HG03469 (cell line): ENCODE data around the gene STK32C.

Source experiments
- ATAC-seq: cut with Tn5 transposase; IDR thresholded peaks from one replicate; pipeline ENCODE4 v1.9.1; 2021; ENCODE audit warnings: mild to moderate bottlenecking, moderate library complexity, moderate number of reproducible peaks; ENCODE audit not compliant: unreplicated experiment

The STK32C gene

DNA sequence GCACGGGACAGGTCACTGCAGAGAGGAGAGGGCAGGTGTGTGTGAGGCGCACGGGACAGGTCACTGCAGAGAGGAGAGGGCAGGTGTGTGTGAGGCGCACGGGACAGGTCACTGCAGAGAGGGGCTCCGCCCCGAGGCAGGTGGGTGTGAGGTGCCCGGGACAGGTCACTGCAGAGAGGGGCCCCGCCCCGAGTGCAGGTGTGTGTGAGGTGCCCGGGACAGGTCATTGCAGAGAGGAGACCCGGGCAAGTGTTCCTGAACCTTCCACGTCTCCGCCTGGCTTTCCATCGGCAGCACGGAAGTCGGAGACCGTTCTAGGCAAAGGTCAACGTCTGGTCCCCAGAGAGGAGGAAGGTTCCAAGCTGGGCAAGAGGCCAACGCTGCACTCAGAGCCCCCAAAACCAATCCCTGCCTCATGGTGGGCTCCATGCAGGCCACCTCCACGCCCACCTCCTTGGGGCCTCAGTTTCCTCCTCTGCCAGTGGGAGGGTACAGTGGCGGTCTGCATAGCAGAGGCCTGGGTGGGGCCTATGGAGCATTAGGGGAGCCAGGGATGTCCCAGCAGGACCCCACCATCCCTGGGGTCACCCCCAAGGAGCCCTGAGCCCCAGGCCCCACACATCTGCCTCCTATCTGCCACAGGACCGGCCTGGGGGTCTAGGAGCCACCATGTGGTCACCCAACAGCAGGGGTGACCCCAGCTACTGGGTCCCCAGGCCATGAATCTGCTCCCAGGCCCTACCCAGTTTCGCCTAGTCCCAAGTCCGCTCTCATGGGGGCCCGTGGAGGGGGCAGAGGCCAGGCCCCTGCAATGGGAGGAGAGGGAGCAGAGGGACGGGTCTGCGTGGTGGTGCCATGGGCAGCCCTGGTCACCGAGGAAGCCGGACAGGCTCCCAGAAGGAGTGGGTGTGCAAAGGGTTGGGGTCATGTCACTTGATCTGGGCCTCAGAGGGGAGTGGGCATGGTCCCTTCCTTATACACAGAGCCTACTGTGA, 57.0 kb downstream of the STK32C start:
- no peak for ATAC-seq

DNA sequence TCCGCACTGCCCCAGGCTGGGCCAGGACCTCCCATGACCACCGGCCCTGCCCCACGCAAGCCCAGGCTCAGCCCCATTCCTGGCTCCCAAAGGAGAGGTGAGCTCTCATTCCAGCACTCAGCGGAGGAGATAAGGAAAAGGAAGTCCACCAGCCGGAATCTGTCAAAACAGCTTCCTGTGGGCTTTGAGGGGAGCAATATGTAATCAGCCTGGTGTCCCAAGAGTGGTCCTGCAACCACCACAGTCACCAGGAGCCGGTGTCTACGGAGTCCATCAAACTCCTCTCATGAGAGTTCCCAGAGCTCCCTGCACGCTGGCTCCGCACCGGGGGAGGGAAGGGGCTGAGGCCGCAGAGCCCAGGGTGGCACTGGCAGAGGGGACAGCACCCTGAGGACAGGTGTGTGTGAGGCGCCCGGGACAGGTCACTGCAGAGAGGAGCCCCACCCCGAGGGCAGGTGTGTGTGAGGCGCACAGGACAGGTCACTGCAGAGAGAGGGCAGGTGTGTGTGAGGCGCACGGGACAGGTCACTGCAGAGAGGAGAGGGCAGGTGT, 57.9 kb downstream of the STK32C start:
- ATAC-seq = no peak

DNA sequence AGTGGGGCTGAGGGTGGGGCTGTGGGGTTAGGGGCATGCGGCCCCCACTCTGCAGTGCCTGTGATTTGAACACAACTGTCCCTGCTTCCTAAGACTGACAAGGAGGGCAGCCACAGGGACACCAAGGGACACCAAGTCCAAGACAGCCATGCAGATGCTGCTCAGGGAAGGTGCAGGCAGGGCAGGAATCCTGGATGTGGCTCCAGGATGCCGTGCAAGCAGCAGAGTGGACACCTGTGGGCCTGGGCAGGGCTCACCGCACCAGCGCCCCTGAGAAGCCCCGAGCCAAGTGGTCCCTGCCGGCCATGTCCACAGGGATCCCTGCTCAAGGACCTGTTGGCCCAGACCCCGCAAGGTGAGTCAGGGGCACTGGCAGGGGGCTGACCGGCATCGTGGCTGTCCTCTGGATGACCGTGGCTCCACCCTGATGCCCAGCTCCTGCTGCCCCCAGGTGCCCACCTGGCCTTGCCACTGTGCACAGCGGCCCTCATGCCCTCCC, 58.5 kb downstream of the STK32C start:
- ATAC-seq = no peak

DNA sequence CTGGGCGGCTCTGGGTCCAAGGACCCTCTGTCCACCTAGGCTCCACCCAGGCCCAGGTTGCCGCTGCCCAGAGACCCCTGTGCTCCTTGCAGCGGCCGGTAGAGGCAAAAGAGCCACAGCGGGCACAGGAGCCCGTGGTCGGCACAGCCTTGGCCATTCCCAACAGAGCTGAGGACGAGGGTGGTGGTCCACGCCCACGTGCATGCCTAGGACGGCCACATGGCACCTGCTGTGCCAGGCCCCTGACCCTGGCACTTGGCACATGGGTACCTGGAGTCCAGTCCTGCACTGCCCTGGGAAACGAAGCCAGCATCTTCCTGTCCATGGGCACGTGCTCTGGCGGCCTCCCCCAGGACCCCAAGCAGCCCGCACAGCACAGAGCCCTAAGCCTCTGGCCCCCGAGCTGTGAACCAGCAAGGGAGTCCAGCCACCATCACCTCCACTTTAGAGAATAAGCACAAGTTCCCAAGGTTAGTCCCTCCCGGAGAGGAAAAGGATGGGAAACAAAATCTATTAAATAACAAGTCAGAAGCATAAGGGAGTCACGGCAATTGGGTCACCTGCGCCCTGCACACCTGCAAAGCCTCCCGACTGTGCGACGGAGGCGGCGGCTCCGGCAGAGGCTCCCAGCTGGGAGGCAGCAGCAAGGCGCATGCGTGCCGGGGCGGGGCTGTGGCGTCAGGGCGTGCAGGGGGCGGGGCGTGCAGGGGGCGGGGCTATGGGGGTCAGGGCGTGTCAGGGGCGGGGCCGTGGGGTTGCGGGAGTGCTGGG, 59.1 kb downstream of the STK32C start:
- ATAC-seq = no peak

DNA sequence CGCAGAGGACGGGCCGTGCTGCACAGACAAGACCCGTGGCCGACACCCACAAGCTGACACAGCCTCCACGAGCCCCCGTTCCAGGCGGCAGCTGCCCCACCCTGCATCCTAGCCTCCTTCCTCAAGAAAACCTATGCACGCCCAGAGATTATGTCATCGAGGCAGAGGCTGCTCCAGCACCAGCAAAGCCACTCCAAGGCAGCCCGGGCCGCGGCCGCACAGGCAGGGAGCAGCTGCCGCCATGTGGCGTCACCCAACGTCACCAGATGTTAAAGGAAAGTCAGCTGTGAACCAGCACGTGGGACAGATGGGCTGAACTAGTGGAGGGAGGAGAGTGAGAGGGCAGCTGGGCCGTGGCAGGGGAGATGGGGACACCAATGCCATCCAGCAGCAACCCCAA, 59.8 kb downstream of the STK32C start:
- ATAC-seq = no peak

DNA sequence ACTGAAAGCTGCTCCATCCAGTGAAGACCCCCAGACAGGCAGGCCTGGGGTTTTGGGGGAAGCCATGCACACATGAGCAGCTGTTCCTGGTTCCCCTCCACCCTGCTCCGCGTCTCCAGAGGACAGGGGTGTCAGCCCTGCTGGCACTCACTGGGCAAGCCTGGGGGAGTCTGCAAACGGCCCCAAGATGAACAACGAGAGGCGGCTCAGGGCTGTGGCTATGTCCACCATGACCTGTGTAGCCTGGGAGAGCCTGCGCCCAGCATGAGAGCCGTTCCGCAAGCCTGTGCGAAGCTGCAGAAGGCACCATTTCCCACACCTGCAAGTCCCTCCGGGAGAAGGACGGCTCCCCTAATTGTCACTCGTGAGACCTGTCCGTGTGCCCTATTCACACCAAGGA, 61.5 kb downstream of the STK32C start:
- ATAC-seq = no peak

DNA sequence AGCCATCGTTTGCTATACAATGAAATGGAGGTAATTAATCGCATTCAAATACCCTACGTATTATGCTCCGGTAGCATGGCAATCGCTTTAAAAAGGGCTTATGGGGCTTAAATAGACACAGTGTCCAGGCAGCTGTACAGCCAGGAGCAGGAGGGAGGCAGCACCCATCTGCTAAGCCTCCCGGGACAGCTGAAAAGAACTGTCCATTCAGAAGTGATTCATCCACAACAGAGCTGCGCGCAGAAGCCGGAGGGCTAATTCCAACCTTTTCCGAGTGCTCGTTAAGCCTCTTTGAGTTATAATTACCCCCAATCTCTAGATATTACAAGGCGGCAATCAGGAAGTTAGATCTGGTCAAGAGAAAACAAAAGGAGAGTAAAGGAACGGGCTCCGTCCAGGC, 62.7 kb downstream of the STK32C start:
- no peak for ATAC-seq

DNA sequence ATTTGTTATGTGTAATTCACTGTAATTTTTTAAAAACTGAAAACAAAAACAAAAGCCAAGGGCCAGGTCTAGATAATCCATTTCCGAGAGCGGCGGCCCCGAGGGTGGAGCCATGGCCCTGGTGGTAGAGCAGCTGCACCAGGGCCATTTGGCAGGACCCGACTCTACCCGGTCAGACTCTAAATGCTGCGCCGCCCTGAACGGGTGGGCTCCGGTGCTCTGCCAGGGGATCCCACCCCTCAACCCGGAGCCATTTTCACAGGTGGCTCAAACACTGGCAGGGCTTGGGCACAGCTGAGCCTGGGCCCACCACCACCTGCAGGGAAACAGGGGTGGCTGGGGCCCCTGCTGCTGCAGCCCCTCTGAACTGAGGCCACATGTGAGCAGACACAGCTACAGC, 64.1 kb downstream of the STK32C start:
- no peak for ATAC-seq

DNA sequence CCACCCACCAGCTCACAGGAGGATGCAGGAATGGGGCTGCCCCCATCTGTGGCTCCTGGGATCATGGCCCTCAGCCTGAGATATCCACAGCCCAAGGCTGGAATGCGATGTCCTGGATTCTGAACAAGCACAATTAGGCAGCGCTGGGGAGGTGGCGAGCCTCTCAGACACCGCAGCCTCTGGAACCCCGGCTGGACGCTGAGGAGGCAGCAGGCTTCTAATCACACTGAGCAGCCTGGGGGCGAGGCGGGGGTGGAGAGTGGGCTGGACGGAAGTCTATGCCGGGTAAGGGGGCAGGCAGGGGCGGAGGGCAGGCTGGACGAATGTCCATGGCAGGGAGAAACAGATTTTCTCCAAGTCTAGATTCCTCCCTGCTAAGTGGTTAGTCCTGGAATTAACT, 64.6 kb downstream of the STK32C start:
- ATAC-seq = no peak

DNA sequence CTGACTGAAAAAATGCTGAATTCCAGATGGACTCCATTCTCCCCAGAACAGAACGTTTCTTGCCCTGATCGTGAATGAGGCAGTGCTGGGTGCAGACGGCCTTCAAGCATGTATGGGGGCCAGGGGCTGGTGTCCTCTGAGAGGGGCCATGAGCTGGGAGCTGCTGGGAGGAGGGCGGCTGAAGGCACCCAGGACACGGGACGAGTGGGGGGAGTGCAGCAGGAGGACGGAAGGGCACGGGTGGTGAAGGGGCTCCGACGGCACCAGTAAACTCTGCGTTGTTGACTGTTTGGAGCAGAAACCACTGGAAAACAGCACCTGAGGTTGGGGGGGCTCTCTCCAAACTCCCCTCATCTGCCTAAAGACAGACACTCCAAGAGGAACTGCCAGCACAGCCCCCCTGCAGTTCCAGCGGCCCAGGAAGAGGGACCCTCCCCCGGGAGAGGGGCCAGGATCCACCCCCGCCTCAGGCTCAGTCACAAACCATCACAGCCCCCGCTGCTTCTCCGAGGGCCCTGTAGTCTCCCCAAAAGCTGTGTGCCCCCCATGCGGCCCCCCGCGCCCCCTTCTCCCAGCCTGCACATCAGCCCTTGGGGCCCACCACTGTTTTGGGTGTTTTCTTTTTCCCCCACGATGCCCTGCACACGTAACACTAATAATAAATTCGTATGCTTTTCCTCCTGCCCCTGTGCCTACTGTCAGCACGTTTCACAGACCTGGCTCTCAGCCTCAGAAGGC, 65.5 kb downstream of the STK32C start:
- ATAC-seq = no peak

DNA sequence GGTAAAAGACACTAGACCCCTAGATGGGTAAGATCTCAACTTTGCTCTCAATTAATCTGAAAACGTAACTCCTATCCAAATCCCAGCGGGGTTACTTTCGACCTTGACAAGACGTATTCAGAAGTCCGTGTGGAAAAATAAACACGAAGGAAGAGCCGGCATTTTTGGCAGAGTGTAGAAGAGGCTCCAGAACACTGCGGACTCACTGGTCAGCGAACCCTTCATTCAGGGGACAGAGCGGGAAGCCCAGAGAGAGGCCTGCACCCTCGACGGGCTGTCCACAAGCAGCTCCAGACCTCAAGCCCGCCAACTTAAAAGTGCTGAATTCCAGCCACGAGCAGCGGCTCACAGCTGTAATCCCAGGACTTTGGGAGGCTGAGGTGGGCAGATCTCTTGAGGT, 66.3 kb downstream of the STK32C start:
- ATAC-seq = no peak

DNA sequence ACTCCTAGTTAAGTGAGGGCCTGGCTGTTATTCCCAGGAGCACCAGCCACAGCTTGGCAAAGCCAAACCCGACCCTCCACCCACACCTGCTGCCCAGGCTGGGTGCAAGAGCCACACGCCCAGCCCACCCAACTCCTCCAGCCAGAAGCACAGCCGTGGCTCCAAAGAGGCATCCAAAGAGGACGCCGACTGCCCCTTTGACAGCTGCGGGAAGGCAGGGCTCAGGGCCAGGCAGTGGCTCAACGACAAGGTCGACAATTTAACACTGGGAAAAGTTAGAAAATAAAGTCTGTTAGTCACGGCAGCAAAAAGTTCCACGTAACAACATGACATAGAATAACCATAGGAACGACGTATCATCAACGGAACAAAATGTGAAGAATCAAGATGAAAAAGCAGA, 66.7 kb downstream of the STK32C start:
- no peak for ATAC-seq

DNA sequence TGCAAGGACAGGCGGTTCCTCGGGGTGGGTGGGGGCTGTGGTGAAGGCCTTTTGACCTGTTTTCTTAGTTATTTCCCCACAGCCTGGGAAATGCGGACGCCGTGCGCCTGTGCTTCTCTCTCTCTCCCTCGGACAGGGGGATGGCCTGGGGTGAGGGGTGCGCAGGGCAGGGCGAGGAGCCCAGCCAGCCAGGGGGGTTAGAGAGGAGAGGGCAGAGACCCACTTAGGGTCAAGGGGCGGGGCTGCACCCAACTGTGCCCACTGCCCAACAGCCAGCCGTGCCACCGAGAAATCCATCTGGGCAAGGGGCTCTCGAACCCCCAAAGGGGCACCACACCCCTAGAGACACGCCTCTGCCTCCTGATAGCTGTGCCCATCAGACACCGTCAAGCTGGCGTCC, 67.2 kb downstream of the STK32C start:
- no peak for ATAC-seq

DNA sequence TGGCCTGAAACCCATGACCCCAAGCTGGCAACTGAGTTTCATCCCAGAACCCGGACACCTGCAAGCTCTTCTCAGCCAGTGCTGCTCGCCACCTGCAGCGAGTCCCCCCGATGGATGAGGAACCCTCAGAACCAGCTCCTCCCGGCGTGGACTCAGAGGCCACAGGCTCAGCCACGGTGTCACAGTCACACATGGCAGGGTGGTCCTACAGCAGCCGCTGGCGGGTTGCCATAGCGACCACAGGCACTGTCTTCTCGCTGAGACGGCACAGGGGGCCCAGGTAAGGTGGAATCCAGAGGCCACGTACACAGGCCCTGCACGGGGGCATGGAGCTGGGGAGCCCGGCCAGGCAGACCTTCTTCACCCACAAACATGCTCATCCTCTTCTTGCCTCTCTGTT, 67.6 kb downstream of the STK32C start:
- no peak for ATAC-seq

DNA sequence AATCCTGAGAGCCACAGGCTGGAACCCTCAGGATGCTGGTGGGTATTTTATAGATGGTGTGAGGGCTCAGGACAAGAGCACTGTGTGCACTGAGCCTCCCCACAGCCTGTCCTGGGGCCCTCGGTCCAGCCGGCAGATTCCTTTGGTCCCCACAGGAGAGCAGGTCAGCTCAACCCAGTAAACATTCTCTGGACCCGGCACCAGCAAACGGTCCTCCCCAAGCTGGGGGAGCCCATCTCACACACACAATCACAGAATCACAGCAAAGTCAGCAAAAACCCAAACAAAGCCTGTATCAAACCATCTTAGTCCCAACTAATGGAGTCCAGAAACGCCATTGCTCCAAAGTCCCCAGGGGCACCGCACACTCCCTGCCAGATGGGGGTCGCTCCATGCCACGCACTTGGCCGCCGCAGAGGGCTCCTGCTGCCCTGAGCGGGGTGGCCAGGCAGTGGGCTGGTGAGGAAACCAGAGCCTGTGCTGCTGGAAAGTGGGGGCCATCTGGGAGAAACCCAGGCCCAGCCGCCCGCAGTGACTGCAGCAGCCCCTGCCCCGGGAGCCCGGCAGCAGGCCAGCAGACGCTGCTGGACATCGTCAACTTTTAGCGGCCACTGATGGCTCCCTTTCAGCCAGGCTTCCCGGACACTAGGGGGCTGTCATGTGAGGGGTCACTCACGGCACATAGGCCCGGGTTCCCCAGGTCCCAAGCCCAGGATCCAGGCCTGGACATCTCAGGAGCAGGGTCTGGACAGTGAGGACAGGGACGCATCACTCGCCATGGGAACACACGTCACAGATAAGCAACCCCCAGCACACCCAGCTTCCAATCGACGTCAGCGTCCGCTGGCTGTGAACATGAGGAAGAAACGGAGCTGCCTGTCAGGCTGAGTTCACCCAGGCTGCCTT, 68.4 kb downstream of the STK32C start:
- ATAC-seq = no peak

DNA sequence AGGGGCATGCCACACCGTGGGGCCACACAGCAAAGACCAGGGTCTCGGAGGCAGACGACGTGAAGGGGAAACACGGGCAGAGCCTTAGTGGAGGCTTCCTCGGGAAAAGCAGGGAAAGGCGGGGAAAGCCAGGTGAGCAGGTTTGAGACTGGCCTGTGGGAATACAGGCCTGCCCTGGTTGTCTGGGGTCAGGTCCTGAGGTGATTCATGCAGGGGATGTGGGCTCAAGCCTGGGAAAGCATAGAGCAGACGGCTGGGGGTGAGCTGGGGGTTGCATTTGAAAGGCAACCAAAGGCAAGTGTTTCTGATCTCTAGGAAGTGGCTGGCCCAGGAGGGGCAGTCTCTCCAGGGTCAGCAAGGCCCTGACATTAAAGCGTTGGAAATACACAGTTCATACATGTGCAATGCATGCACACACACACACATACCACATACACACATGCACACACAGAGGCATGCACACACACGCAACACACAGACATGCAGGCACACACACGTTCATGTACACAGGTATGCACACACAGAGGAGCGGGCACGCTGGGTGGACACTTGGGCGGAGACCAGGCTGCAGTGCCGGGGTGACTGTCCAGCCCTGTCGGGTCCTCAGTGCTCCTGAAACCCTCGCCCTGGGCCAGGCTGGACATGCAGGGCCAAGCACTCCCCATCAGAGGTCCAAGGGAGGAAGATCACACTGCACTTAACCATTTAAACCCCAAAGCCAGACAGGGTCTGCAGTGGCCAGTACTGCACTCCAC, 69.2 kb downstream of the STK32C start:
- no peak for ATAC-seq

DNA sequence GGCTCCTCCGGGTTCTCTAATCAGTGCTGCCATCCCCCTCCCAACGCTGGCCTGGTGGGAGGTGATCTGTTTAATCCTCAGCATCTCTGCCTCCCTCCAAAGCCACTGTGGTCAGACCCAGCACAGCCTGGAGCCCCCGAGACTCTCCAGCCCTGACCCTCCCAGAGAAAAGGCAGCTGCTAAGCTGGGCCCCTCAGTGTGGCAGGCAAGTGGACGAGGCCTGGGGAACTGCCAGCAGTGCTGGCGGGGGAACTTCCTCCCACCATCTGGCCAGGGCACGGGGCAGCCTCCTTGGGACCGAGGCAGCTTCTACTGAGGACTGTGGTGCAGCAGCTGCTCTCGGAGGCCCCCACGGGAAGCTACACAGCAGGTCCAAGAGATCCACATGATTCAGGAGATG, 69.9 kb downstream of the STK32C start:
- ATAC-seq = no peak

DNA sequence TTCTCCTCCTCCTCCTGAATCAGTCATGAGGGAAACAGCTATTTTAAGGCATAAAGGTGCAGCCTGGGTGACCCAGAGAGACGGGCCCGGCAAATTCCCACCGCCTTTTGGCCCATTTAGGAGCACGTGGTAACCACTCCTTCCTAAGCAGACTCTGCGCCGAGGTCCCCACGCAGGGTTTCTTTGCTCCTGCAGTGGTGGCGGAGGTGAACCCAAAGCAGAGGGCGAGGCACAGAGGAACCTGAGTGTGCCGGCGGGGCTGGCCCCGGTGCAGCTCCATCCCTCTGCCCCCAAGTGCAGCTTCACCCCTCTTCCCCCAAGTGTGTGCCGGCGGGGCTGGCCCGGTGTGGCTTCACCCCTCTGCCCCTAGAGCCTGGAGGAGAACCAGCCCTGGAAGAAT, 70.4 kb downstream of the STK32C start:
- no peak for ATAC-seq

DNA sequence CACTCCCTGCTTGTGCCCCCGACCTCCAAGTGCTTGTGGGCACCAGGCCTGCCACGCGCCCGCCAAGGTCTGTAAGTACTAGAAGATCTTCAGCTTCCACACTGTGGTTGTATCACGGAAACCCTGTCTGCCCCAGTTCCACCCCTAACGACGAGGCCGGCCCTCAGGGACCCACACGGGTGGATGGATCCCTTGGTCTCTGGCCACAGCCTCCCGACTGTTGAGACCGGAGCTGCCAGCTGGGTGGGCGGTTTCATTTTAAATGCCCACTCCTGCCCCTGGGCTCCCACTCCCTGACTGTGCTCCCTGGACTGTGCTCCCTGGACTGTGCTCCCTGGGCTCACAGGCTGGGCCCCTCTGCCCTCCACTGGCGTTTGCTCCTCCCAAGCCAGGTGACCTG, 70.9 kb downstream of the STK32C start:
- ATAC-seq = no peak
